Astrocyte (in vitro differentiated cells and primary cell): Measurements from ENCODE around the gene APOBEC3C. TPM values are rescaled to one million over a fixed set of nuclear protein-coding genes. Genes with fewer than 3 reads are reported as not detected.

Experiments used
- DNase-seq: peaks from one replicate; pipeline ENCODE4 v3.0.0-alpha.2; 2010; ENCODE audit warnings: low read depth
- FAIRE-seq: peaks from 2 replicates; lab custom pipeline; 2011; peaks lifted over from hg19 to GRCh38; lab: Jason Lieb, UNC
- H2AFZ ChIP-seq: 2 replicates; pipeline ENCODE4 v1.6.0; 2012; ENCODE audit warnings: low read depth, low read length, inconsistent platforms
- H3K27ac ChIP-seq: 2 replicates; pipeline ENCODE4 v1.5.1; 2011; ENCODE audit warnings: low read depth, low read length, inconsistent platforms
- H3K27me3 ChIP-seq: 2 replicates; pipeline ENCODE4 v1.6.0; 2011; ENCODE audit warnings: low read length, inconsistent platforms; ENCODE audit not compliant: insufficient read depth
- H3K36me3 ChIP-seq: 2 replicates; pipeline ENCODE4 v1.5.1; 2011; ENCODE audit warnings: low read length, inconsistent platforms; ENCODE audit not compliant: insufficient read depth
- H3K4me1 ChIP-seq: 2 replicates; pipeline ENCODE4 v1.5.1; 2011; ENCODE audit warnings: low read length, inconsistent platforms; ENCODE audit not compliant: insufficient read depth
- H3K4me2 ChIP-seq: 2 replicates; pipeline ENCODE4 v1.6.0; 2012; ENCODE audit warnings: low read length, inconsistent platforms
- H3K4me3 ChIP-seq: 2 replicates; pipeline ENCODE4 v1.5.1; 2011; ENCODE audit warnings: low read depth, mild to moderate bottlenecking, low read length, inconsistent platforms; ENCODE audit not compliant: insufficient read depth
- H3K79me2 ChIP-seq: 2 replicates; pipeline ENCODE4 v1.6.0; 2012; ENCODE audit warnings: mild to moderate bottlenecking, low read length, inconsistent platforms; ENCODE audit not compliant: insufficient read depth
- H3K9ac ChIP-seq: 2 replicates; pipeline ENCODE4 v1.6.0; 2012; ENCODE audit warnings: mild to moderate bottlenecking, low read length, inconsistent platforms
- H3K9me3 ChIP-seq: 2 replicates; pipeline ENCODE4 v1.5.1; 2012; ENCODE audit warnings: low read depth, mild to moderate bottlenecking, low read length, inconsistent platforms; ENCODE audit not compliant: insufficient read depth
- H4K20me1 ChIP-seq: 2 replicates; pipeline ENCODE4 v1.6.0; 2012; ENCODE audit warnings: low read length, inconsistent platforms; ENCODE audit not compliant: insufficient read depth
- H3K27ac Mint-ChIP-seq: one replicate; pipeline ENCODE4 v1.8.0; 2021; ENCODE audit warnings: mild to moderate bottlenecking, mixed read lengths; ENCODE audit not compliant: unreplicated experiment
- H3K27me3 Mint-ChIP-seq: one replicate; pipeline ENCODE4 v1.8.0; 2021; ENCODE audit warnings: low read depth, mixed read lengths; ENCODE audit not compliant: unreplicated experiment
- H3K36me3 Mint-ChIP-seq: one replicate; pipeline ENCODE4 v1.8.0; 2021; ENCODE audit warnings: low read depth, mixed read lengths; ENCODE audit not compliant: unreplicated experiment
- H3K4me1 Mint-ChIP-seq: one replicate; pipeline ENCODE4 v1.8.0; 2021; ENCODE audit warnings: low read depth, mixed read lengths; ENCODE audit not compliant: unreplicated experiment
- H3K4me3 Mint-ChIP-seq: one replicate; pipeline ENCODE4 v1.8.0; 2021; ENCODE audit warnings: mild to moderate bottlenecking, moderate library complexity, mixed read lengths; ENCODE audit not compliant: unreplicated experiment
- H3K9me3 Mint-ChIP-seq: one replicate; pipeline ENCODE4 v1.8.0; 2021; ENCODE audit warnings: mild to moderate bottlenecking, mixed read lengths; ENCODE audit not compliant: unreplicated experiment
- EZH2 ChIP-seq: IDR thresholded peaks from 2 replicates; pipeline ENCODE4 v1.6.1; 2012; ENCODE audit warnings: mild to moderate bottlenecking, low read length, inconsistent platforms; ENCODE audit not compliant: insufficient read depth
- total RNA-seq: library from RNA; stranded (reverse); gene quantifications from 2 replicates; pipeline ENCODE4 v1.2.1, GENCODE V29; 2021
- TF ChIP-seq, protein P1 (sequence below): IDR thresholded peaks from 2 replicates; pipeline ENCODE4 v1.5.1; 2011; ENCODE audit warnings: low read depth, mild to moderate bottlenecking, inconsistent platforms, low read length, moderate library complexity; ENCODE audit not compliant: insufficient read depth

APOBEC3C gene
- total RNA-seq, 1 donor from 2014 or later, result 32.5 TPM

- Histone ChIP-seq H2AFZ (no peak overlapping the region), H3K9ac (no peak overlapping the region), H3K4me3 (no peak overlapping the region), H3K36me3 (no peaks in the 10 kb centered on the region), H3K4me1 (no peaks in the 10 kb centered on the region), H3K9me3 (no peaks in the 10 kb centered on the region), H3K27ac (no peak overlapping the region), H3K27me3 (peaks cover 21% of the 10 kb centered on the region), H4K20me1 (no peaks in the 10 kb centered on the region), H3K4me2 (no peak overlapping the region), H3K79me2 (no peaks in the 10 kb centered on the region)
- H3K36me3 Mint-ChIP-seq, result no peaks in the 10 kb centered on the region
- no peaks in the 10 kb centered on the region for H3K4me1 Mint-ChIP-seq
- no peak overlapping the region for H3K27ac Mint-ChIP-seq
- H3K9me3 Mint-ChIP-seq, result no peaks in the 10 kb centered on the region
- no peak for TF ChIP-seq EZH2
- TF ChIP-seq, protein P1, sequence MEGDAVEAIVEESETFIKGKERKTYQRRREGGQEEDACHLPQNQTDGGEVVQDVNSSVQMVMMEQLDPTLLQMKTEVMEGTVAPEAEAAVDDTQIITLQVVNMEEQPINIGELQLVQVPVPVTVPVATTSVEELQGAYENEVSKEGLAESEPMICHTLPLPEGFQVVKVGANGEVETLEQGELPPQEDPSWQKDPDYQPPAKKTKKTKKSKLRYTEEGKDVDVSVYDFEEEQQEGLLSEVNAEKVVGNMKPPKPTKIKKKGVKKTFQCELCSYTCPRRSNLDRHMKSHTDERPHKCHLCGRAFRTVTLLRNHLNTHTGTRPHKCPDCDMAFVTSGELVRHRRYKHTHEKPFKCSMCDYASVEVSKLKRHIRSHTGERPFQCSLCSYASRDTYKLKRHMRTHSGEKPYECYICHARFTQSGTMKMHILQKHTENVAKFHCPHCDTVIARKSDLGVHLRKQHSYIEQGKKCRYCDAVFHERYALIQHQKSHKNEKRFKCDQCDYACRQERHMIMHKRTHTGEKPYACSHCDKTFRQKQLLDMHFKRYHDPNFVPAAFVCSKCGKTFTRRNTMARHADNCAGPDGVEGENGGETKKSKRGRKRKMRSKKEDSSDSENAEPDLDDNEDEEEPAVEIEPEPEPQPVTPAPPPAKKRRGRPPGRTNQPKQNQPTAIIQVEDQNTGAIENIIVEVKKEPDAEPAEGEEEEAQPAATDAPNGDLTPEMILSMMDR, result no peak
- no peak overlapping the region for H3K4me3 Mint-ChIP-seq
- DNase-seq (no peak), FAIRE-seq (no peak)
- H3K27me3 Mint-ChIP-seq, result peaks cover 41% of the 10 kb centered on the region
Measured at GRCh38 chr22:38970551-38970950, 43.5 kb upstream of the APOBEC3C start.

GRCh38 chr22:38971202-38971601 lies 42.9 kb upstream of the APOBEC3C start:
- H3K4me1 ChIP-seq, result no peaks in the 10 kb centered on the region
- no peak overlapping the region for H3K27ac Mint-ChIP-seq
- H3K36me3 Mint-ChIP-seq, result no peaks in the 10 kb centered on the region
- H3K9me3 ChIP-seq, result peaks cover 5% of the 10 kb centered on the region
- peaks cover 2% of the 10 kb centered on the region for H3K9me3 Mint-ChIP-seq
- no peak overlapping the region for H3K4me3 ChIP-seq
- no peaks in the 10 kb centered on the region for H3K79me2 ChIP-seq
- H3K27ac ChIP-seq, result no peak overlapping the region
- H3K9ac ChIP-seq, result no peak overlapping the region
- peaks cover 38% of the 10 kb centered on the region for H3K27me3 Mint-ChIP-seq
- FAIRE-seq (no peak), DNase-seq (no peak)
- TF ChIP-seq, protein P1, result no peak
- TF ChIP-seq EZH2, result no peak
- peaks cover 21% of the 10 kb centered on the region for H3K27me3 ChIP-seq
- H4K20me1 ChIP-seq, result no peaks in the 10 kb centered on the region
- H2AFZ ChIP-seq, result no peak overlapping the region
- no peak overlapping the region for H3K4me3 Mint-ChIP-seq
- no peaks in the 10 kb centered on the region for H3K36me3 ChIP-seq
- no peaks in the 10 kb centered on the region for H3K4me1 Mint-ChIP-seq
- no peak overlapping the region for H3K4me2 ChIP-seq

GRCh38 chr22:38971791-38972190 lies 42.3 kb upstream of the APOBEC3C start:
- Mint-ChIP-seq H3K4me3 (no peak overlapping the region), H3K27me3 (peaks cover 32% of the 10 kb centered on the region), H3K4me1 (no peaks in the 10 kb centered on the region), H3K9me3 (peaks cover 2% of the 10 kb centered on the region), H3K27ac (no peak overlapping the region), H3K36me3 (no peaks in the 10 kb centered on the region)
- Histone ChIP-seq H4K20me1 (no peaks in the 10 kb centered on the region), H3K27ac (no peak overlapping the region), H3K9me3 (peaks cover 5% of the 10 kb centered on the region), H3K9ac (no peak overlapping the region), H3K4me3 (no peak overlapping the region), H3K4me1 (no peaks in the 10 kb centered on the region), H2AFZ (no peak overlapping the region), H3K27me3 (peaks cover 20% of the 10 kb centered on the region), H3K4me2 (no peak overlapping the region), H3K36me3 (no peaks in the 10 kb centered on the region), H3K79me2 (no peaks in the 10 kb centered on the region)
- no peak for FAIRE-seq
- no peak for DNase-seq
- TF ChIP-seq EZH2, result no peak
- TF ChIP-seq, protein P1, result no peak
